RKO (cell line): ENCODE data around the gene PTGDS.
"Not testable (repeated sequence)": the region's sequence is repeated elsewhere in the genome, so short reads cannot be mapped to it uniquely, and the experiment has no call there.

ENCODE experiments used
- DNase-seq: peaks from one replicate; pipeline ENCODE4 v3.0.0-alpha.2; 2016; ENCODE audit warnings: low spot score

Gene PTGDS

GRCh38 chr9:136991993-136992818 is 14.9 kb downstream of the PTGDS start, which contains the start of gene PAXX:
TSS of gene PAXX (plus strand) at chr9:136992422. CDS start at chr9:136992444, 22 bp downstream.
- peak; percentile 96 for DNase-seq

- no peak for DNase-seq
Observed at GRCh38 chr9:136992819-136993369, 15.6 kb downstream of the PTGDS start.

- DNase-seq = no peak
Observed at GRCh38 chr9:136994180-136994887, 17.0 kb downstream of the PTGDS start.

GRCh38 chr9:136994888-136995230 is 17.6 kb downstream of the PTGDS start:
- DNase-seq = no peak

GRCh38 chr9:136995362-136995761 is 18.1 kb downstream of the PTGDS start:
- no peak for DNase-seq

- DNase-seq = no peak
Observed at GRCh38 chr9:136995772-136996311, 18.5 kb downstream of the PTGDS start.

- DNase-seq = no peak
Observed at GRCh38 chr9:136996361-136997292, 19.3 kb downstream of the PTGDS start, which contains the start of gene CLIC3. TSS of gene CLIC3 (minus strand) at chr9:136996568. CDS start at chr9:136996543, 25 bp downstream.

GRCh38 chr9:136997371-136997770 is 20.1 kb downstream of the PTGDS start:
- DNase-seq = no peak

GRCh38 chr9:136997830-136998234 is 20.5 kb downstream of the PTGDS start:
- DNase-seq = no peak

GRCh38 chr9:137000177-137000930 is 23.1 kb downstream of the PTGDS start:
- DNase-seq = no peak

- DNase-seq = no peak
Observed at GRCh38 chr9:137001857-137002645, 24.7 kb downstream of the PTGDS start.

GRCh38 chr9:137002646-137003041 is 25.3 kb downstream of the PTGDS start:
- no peak for DNase-seq

- not testable (repeated sequence) for DNase-seq
Observed at GRCh38 chr9:137004285-137004684, 27.0 kb downstream of the PTGDS start.

GRCh38 chr9:137006116-137007003 is 29.1 kb downstream of the PTGDS start:
- no peak for DNase-seq

GRCh38 chr9:137007108-137007815 is 30.0 kb downstream of the PTGDS start:
- no peak for DNase-seq

GRCh38 chr9:137007816-137008270 is 30.5 kb downstream of the PTGDS start:
- no peak for DNase-seq

GRCh38 chr9:137008312-137008711 is 31.0 kb downstream of the PTGDS start:
- no peak for DNase-seq

GRCh38 chr9:137009217-137009616 is 31.9 kb downstream of the PTGDS start:
- no peak for DNase-seq
